HUES6 (cell line): ENCODE results near the gene CRY1.

Source experiments
- H3K27ac ChIP-seq: 2 replicates; pipeline ENCODE4 v1.7.0; 2013; ENCODE audit warnings: low read depth, mild to moderate bottlenecking, low read length, inconsistent platforms
- H3K27me3 ChIP-seq: 2 replicates; pipeline ENCODE4 v1.6.1; 2013; ENCODE audit warnings: low read length; ENCODE audit not compliant: control insufficient read depth, insufficient read depth
- H3K36me3 ChIP-seq: 2 replicates; pipeline ENCODE4 v1.6.1; 2013; ENCODE audit warnings: low read length; ENCODE audit not compliant: control insufficient read depth, insufficient read depth
- H3K4me1 ChIP-seq: 2 replicates; pipeline ENCODE4 v1.6.1; 2013; ENCODE audit warnings: low read length; ENCODE audit not compliant: control insufficient read depth, insufficient read depth
- H3K4me3 ChIP-seq: 2 replicates; pipeline ENCODE4 v1.5.1; 2013; ENCODE audit warnings: low read depth, low read length
- H3K9ac ChIP-seq: one replicate; pipeline ENCODE4 v1.6.1; 2013; ENCODE audit warnings: mild to moderate bottlenecking, low read length
- H3K9me3 ChIP-seq: 2 replicates; pipeline ENCODE4 v1.6.1; 2013; ENCODE audit warnings: low read depth, low read length; ENCODE audit not compliant: control insufficient read depth, insufficient read depth

The CRY1 gene

GRCh38 chr12:107093417-107094182 lies at the start of gene CRY1:
TSS of gene CRY1 (minus strand) at chr12:107093549. CDS start at chr12:107092961, 588 bp downstream.
- H3K4me1 ChIP-seq = peaks cover 3% of the 10 kb centered on the region
- no peaks in the 10 kb centered on the region for H3K27me3 ChIP-seq
- peak within 1 kb of the TSS; percentile 88 for H3K27ac ChIP-seq
- H3K36me3 ChIP-seq = no peaks in the 10 kb centered on the region
- peak within 1 kb of the TSS; percentile 92 for H3K9ac ChIP-seq
- peaks cover 25% of the 10 kb centered on the region for H3K9me3 ChIP-seq
- H3K4me3 ChIP-seq = peak within 1 kb of the TSS; percentile 96

- Histone ChIP-seq H3K4me3 (no peak overlapping the region), H3K27me3 (no peaks in the 10 kb centered on the region), H3K36me3 (no peaks in the 10 kb centered on the region), H3K27ac (no peak overlapping the region), H3K9me3 (no peaks in the 10 kb centered on the region), H3K9ac (no peak overlapping the region), H3K4me1 (peaks cover 8% of the 10 kb centered on the region)
Observed at GRCh38 chr12:107139787-107140186, 46.4 kb upstream of the CRY1 start.

- Histone ChIP-seq H3K9me3 (no peaks in the 10 kb centered on the region), H3K4me3 (no peak overlapping the region), H3K36me3 (no peaks in the 10 kb centered on the region), H3K9ac (no peak overlapping the region), H3K27ac (no peak overlapping the region), H3K27me3 (no peaks in the 10 kb centered on the region), H3K4me1 (peaks cover 9% of the 10 kb centered on the region)
Observed at GRCh38 chr12:107138990-107139389, 45.6 kb upstream of the CRY1 start.

GRCh38 chr12:107135177-107135576 lies 41.8 kb upstream of the CRY1 start:
- no peaks in the 10 kb centered on the region for H3K36me3 ChIP-seq
- H3K9me3 ChIP-seq = no peaks in the 10 kb centered on the region
- no peaks in the 10 kb centered on the region for H3K27me3 ChIP-seq
- no peak overlapping the region for H3K9ac ChIP-seq
- H3K4me1 ChIP-seq = peaks cover 12% of the 10 kb centered on the region
- no peak overlapping the region for H3K4me3 ChIP-seq
- H3K27ac ChIP-seq = 0 out of 2 replicates have a peak overlapping the region, but pooled peaks have one; percentile 5

- Histone ChIP-seq H3K9ac (no peak overlapping the region), H3K9me3 (no peaks in the 10 kb centered on the region), H3K27me3 (no peaks in the 10 kb centered on the region), H3K4me3 (no peak overlapping the region), H3K36me3 (no peaks in the 10 kb centered on the region), H3K4me1 (peaks cover 12% of the 10 kb centered on the region), H3K27ac (no peak overlapping the region)
Observed at GRCh38 chr12:107134558-107134957, 41.2 kb upstream of the CRY1 start.

- no peaks in the 10 kb centered on the region for H3K27me3 ChIP-seq
- no peak overlapping the region for H3K4me3 ChIP-seq
- H3K4me1 ChIP-seq = peaks cover 12% of the 10 kb centered on the region
- no peaks in the 10 kb centered on the region for H3K36me3 ChIP-seq
- no peak overlapping the region for H3K27ac ChIP-seq
- H3K9me3 ChIP-seq = no peaks in the 10 kb centered on the region
- H3K9ac ChIP-seq = no peak overlapping the region
Observed at GRCh38 chr12:107133462-107133861, 40.1 kb upstream of the CRY1 start.

GRCh38 chr12:107131832-107132616 lies 38.7 kb upstream of the CRY1 start:
- Histone ChIP-seq H3K27ac (no peak overlapping the region), H3K27me3 (no peaks in the 10 kb centered on the region), H3K4me1 (peaks cover 18% of the 10 kb centered on the region), H3K9me3 (no peaks in the 10 kb centered on the region), H3K36me3 (no peaks in the 10 kb centered on the region), H3K9ac (no peak overlapping the region), H3K4me3 (no peak overlapping the region)

GRCh38 chr12:107130830-107131611 lies 37.7 kb upstream of the CRY1 start:
- Histone ChIP-seq H3K36me3 (no peaks in the 10 kb centered on the region), H3K4me3 (no peak overlapping the region), H3K9ac (no peak overlapping the region), H3K9me3 (no peaks in the 10 kb centered on the region), H3K4me1 (peaks cover 19% of the 10 kb centered on the region), H3K27me3 (no peaks in the 10 kb centered on the region), H3K27ac (no peak overlapping the region)

- Histone ChIP-seq H3K4me3 (no peak overlapping the region), H3K27me3 (no peaks in the 10 kb centered on the region), H3K36me3 (no peaks in the 10 kb centered on the region), H3K27ac (no peak overlapping the region), H3K9ac (no peak overlapping the region), H3K9me3 (no peaks in the 10 kb centered on the region), H3K4me1 (peaks cover 11% of the 10 kb centered on the region)
Observed at GRCh38 chr12:107129315-107129930, 36.1 kb upstream of the CRY1 start.

- Histone ChIP-seq H3K4me1 (peaks cover 11% of the 10 kb centered on the region), H3K4me3 (no peak overlapping the region), H3K36me3 (no peaks in the 10 kb centered on the region), H3K27me3 (no peaks in the 10 kb centered on the region), H3K27ac (no peak overlapping the region), H3K9me3 (peaks cover 7% of the 10 kb centered on the region; the same call in 1 of the 2 replicates), H3K9ac (no peak overlapping the region)
Observed at GRCh38 chr12:107127482-107128430, 34.4 kb upstream of the CRY1 start.
